HepG2 (cell line): ENCODE measurements around the gene ZDHHC18. TPM values are rescaled to one million over a fixed set of nuclear protein-coding genes. Genes with fewer than 3 reads are reported as not detected.

Source experiments
- AFF4 ChIP-seq: sonication (generic); formaldehyde crosslinking; IDR thresholded peaks from 2 replicates; pipeline ENCODE4 v1.4.0; 2020; ENCODE audit warnings: missing genetic modification reagents
- CHD2 ChIP-seq: IDR thresholded peaks from 2 replicates; pipeline ENCODE4 v1.6.1; 2011; ENCODE audit warnings: low read depth, low read length, improper control_type of control experiment
- FOSL2 ChIP-seq: sonication (generic); formaldehyde crosslinking; IDR thresholded peaks from 2 replicates; pipeline ENCODE4 v1.4.0; 2020; ENCODE audit warnings: missing genetic modification reagents
- FOXK1 ChIP-seq: sonication (generic); formaldehyde crosslinking; IDR thresholded peaks from 2 replicates; pipeline ENCODE4 v1.4.0; 2020; ENCODE audit warnings: low read depth, missing genetic modification reagents, borderline replicate concordance
- HOXA7 ChIP-seq: sonication (generic); formaldehyde crosslinking; IDR thresholded peaks from 2 replicates; pipeline ENCODE4 v1.8.1; 2022; ENCODE audit warnings: mild to moderate bottlenecking, missing genetic modification reagents, moderate library complexity
- IKZF1 ChIP-seq: fragments of 450-650 bp; IDR thresholded peaks from 2 replicates; pipeline ENCODE4 v1.7.1; 2016
- SALL1 ChIP-seq: sonication (generic); formaldehyde crosslinking; IDR thresholded peaks from 2 replicates; pipeline ENCODE4 v1.8.0; 2022; ENCODE audit warnings: mild to moderate bottlenecking, missing genetic modification reagents
- ZBTB4 ChIP-seq: sonication (generic); formaldehyde crosslinking; IDR thresholded peaks from 2 replicates; pipeline ENCODE4 v1.4.0; 2020; ENCODE audit warnings: missing genetic modification reagents, mild to moderate bottlenecking, borderline replicate concordance
- ZFY ChIP-seq: sonication (generic); formaldehyde crosslinking; IDR thresholded peaks from 2 replicates; pipeline ENCODE4 v1.4.0; 2020; ENCODE audit warnings: missing genetic modification reagents
- ZKSCAN8 ChIP-seq: IDR thresholded peaks from 2 replicates; pipeline ENCODE4 v1.6.1; 2016; ENCODE audit warnings: borderline replicate concordance, missing genetic modification reagents, missing compliant biosample characterization
- ZNF124 ChIP-seq: sonication (generic); formaldehyde crosslinking; IDR thresholded peaks from 2 replicates; pipeline ENCODE4 v1.4.0; 2020; ENCODE audit warnings: missing genetic modification reagents
- ZNF205 ChIP-seq: IDR thresholded peaks from 2 replicates; pipeline ENCODE4 v1.6.1; 2018; ENCODE audit warnings: missing biosample characterization, missing genetic modification reagents
- ZNF256 ChIP-seq: sonication (generic); formaldehyde crosslinking; conservative IDR thresholded peaks from 2 replicates; pipeline ENCODE4 v1.4.0; 2020; ENCODE audit warnings: missing genetic modification reagents
- ZNF674 ChIP-seq: sonication (generic); formaldehyde crosslinking; IDR thresholded peaks from 2 replicates; pipeline ENCODE4 v1.5.0; 2020; ENCODE audit warnings: low read depth, mild to moderate bottlenecking, missing genetic modification reagents
- polyA plus RNA-seq, 8 experiments: library from polyadenylated mRNA; depleted of rRNA in 3 of 8; stranded (reverse) in 7 of 8; unstranded in 1 of 8; fragments of >200 nt; fragmentation: Illumina TruSeq in 4 of 8; extraction: Trizol in 4 of 8; gene quantifications; 2 replicates each; pipeline versions ENCODE4 v1.2.1 to v1.2.3, GENCODE V29; 2011 to 2016; ENCODE audit warnings: low read depth in 4 of 8, missing spikeins in 1 of 8, mixed read lengths in 1 of 8; ENCODE audit not compliant: insufficient read depth in 1 of 8
- total RNA-seq, 5 experiments: library from RNA; depleted of rRNA; stranded (reverse); fragments of >200 nt; fragmentation: Illumina TruSeq; extraction: Trizol; gene quantifications; 2 replicates each; pipeline ENCODE4 v1.2.3, GENCODE V29; 2016; ENCODE audit warnings: low read depth in 1 of 5
- TF ChIP-seq, protein P1 (sequence below): IDR thresholded peaks from 2 replicates; pipeline ENCODE4 v1.6.1; 2018; ENCODE audit warnings: missing genetic modification reagents, mild to moderate bottlenecking, missing compliant biosample characterization
- TF ChIP-seq, protein P2 (sequence below): sonication (generic); formaldehyde crosslinking; IDR thresholded peaks from 2 replicates; pipeline ENCODE4 v1.5.0; 2020; ENCODE audit warnings: missing genetic modification reagents
- TF ChIP-seq, protein P3 (sequence below): sonication (generic); formaldehyde crosslinking; IDR thresholded peaks from 2 replicates; pipeline ENCODE4 v1.4.0; 2020; ENCODE audit warnings: missing genetic modification reagents
- TF ChIP-seq, protein P4 (sequence below): sonication (generic); formaldehyde crosslinking; IDR thresholded peaks from 2 replicates; pipeline ENCODE4 v1.5.0; 2020; ENCODE audit warnings: mild to moderate bottlenecking, missing genetic modification reagents

The ZDHHC18 gene
- total and polyA plus RNA-seq, 2 of the 13 experiments (the other 11 are each of a cell fraction or from before 2014, with no cell fraction given) = 13.2 to 35.3 TPM

DNA sequence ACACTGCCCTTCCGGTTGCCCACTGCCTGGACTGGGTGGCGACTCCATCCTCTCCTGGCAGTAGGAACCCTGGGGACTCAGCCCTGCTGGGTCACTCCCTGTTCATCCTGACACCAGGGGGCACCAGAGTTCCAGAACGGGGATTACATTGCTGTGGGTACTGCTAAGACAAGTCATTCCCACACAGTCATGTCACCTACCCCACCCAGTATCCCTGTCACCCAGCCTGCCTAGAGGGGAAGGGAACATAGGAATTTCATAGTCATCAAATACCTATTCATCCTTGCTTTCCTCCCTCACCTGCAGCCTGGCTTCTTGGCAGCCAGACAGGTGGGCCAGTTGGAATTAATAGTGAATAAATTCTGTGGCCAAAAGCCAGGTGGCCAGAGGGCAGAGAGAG, 26.7 kb downstream of the ZDHHC18 start (continued):
- TF ChIP-seq ZNF205 (CRISPR knock-in tag) (no peak), CHD2 (no peak), FOSL2 (peak; percentile 35), ZKSCAN8 (CRISPR knock-in tag) (no peak), FOXK1 (no peak), ZFY (CRISPR knock-in tag) (no peak), AFF4 (CRISPR knock-in tag) (no peak), ZNF256 (CRISPR knock-in tag) (no peak), ZBTB4 (CRISPR knock-in tag) (no peak), IKZF1 (no peak), HOXA7 (CRISPR knock-in tag) (no peak), ZNF124 (CRISPR knock-in tag) (no peak), SALL1 (CRISPR knock-in tag) (peak; percentile 31; the same call in 1 of the 2 replicates), ZNF674 (no peak)
- TF ChIP-seq, protein P1, sequence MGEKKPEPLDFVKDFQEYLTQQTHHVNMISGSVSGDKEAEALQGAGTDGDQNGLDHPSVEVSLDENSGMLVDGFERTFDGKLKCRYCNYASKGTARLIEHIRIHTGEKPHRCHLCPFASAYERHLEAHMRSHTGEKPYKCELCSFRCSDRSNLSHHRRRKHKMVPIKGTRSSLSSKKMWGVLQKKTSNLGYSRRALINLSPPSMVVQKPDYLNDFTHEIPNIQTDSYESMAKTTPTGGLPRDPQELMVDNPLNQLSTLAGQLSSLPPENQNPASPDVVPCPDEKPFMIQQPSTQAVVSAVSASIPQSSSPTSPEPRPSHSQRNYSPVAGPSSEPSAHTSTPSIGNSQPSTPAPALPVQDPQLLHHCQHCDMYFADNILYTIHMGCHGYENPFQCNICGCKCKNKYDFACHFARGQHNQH (CRISPR knock-in tag) = no peak
- TF ChIP-seq, protein P2, sequence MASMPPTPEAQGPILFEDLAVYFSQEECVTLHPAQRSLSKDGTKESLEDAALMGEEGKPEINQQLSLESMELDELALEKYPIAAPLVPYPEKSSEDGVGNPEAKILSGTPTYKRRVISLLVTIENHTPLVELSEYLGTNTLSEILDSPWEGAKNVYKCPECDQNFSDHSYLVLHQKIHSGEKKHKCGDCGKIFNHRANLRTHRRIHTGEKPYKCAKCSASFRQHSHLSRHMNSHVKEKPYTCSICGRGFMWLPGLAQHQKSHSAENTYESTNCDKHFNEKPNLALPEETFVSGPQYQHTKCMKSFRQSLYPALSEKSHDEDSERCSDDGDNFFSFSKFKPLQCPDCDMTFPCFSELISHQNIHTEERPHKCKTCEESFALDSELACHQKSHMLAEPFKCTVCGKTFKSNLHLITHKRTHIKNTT (CRISPR knock-in tag) = no peak
- TF ChIP-seq, protein P3, sequence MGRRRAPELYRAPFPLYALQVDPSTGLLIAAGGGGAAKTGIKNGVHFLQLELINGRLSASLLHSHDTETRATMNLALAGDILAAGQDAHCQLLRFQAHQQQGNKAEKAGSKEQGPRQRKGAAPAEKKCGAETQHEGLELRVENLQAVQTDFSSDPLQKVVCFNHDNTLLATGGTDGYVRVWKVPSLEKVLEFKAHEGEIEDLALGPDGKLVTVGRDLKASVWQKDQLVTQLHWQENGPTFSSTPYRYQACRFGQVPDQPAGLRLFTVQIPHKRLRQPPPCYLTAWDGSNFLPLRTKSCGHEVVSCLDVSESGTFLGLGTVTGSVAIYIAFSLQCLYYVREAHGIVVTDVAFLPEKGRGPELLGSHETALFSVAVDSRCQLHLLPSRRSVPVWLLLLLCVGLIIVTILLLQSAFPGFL (CRISPR knock-in tag) = no peak
- TF ChIP-seq, protein P4, sequence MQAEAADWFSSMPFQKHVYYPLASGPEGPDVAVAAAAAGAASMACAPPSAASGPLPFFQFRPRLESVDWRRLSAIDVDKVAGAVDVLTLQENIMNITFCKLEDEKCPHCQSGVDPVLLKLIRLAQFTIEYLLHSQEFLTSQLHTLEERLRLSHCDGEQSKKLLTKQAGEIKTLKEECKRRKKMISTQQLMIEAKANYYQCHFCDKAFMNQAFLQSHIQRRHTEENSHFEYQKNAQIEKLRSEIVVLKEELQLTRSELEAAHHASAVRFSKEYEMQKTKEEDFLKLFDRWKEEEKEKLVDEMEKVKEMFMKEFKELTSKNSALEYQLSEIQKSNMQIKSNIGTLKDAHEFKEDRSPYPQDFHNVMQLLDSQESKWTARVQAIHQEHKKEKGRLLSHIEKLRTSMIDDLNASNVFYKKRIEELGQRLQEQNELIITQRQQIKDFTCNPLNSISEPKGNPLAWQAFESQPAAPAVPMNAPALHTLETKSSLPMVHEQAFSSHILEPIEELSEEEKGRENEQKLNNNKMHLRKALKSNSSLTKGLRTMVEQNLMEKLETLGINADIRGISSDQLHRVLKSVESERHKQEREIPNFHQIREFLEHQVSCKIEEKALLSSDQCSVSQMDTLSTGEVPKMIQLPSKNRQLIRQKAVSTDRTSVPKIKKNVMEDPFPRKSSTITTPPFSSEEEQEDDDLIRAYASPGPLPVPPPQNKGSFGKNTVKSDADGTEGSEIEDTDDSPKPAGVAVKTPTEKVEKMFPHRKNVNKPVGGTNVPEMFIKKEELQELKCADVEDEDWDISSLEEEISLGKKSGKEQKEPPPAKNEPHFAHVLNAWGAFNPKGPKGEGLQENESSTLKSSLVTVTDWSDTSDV (CRISPR knock-in tag) = no peak
